HG03097 (cell line): ENCODE measurements around the gene SIGLEC8.
"Not testable (repeated sequence)": the region's sequence is repeated elsewhere in the genome, so short reads cannot be mapped to it uniquely, and the experiment has no call there.

Source experiments
- ATAC-seq: cut with Tn5 transposase; IDR thresholded peaks from one replicate; pipeline ENCODE4 v1.9.1; 2021; ENCODE audit not compliant: unreplicated experiment, low FRiP score

SIGLEC8 gene

DNA sequence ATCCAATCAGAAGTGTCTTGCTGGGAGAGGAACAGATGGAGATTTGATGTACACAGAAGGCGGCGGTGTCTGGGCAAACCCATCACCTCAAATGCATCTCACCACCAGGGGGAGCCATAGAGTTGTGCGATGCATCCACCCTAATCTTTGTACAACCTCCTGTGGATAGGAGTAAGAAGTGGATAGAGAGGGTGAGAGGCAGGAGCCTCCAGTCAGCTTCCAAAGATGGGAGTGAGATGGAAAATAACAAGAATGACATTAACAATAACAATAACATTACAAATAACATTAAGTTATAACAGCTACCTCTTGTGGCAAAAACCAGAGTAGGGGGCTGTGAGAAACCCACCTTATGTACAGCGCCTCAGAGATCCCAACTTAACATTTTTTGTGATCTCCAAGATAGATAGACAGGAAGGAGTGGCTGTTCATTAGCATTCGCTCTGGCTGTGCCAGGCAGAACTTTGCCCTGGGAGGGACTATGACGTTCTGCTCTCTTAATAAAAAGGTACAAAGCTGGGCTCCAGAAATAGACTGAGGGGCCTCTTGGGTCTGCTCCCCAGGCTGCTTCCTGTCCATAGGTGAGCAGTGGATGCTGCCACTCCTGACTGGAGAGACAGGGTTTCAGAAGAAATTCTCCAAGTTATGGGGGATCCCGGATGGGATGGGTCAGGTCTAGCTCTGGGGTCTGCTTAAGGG, 14.9 kb upstream of the SIGLEC8 start:
- ATAC-seq, result no peak

DNA sequence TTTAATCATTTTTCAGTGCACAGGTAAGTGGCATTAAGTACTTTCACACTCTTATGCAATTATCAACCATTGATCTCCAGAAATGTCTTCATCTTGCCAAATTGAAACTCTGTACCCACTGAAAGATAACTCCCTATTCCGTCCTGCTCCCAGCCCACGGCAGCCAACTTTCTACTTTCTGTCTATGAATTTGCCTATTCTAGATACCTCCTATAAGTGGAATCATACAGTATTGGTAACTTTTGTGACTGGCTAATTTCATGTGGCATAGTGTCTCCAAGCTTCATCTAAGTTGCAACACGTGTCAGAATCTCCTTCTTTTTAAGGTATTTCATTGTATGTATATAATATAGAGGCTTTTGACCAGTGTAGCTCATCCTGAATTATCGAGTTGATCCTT, 14.4 kb upstream of the SIGLEC8 start:
- ATAC-seq, result no peak

DNA sequence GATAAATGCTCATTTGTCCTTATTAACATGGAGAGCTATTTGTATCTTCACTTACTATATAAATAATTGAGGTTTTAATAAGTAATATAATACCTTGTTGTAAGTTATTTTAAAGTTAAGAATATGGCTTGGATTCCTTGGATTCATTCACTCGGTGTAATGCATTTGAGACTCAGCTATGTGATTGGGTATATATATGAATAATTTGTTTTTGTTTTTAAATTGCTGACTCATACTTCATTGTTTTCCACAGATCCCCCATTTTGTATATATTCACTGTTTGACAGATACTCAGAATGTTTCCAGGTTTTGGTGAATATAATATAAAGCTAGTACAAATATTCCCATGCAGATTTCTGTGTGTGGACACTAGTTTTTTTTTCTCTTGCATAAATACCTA, 13.3 kb upstream of the SIGLEC8 start:
- no peak for ATAC-seq

DNA sequence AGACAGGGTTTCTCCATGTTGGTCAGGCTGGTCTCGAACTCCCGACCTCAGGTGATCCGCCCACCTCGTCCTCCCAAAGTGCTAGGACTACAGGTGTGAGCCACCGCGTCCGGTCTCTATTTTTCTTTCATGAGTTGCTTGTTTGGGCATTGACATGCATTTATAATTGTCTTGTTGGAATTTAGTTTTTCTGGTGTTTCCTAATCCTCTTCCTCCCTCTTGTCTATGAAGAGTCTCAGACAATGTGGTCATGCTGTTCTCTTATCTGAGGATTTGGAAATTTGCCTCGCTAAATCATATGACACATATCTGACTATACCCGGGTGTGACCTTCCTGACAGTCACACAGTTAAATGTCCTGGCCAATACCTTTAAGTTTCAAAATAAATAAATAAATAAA, 12.7 kb upstream of the SIGLEC8 start:
- ATAC-seq, result no peak

DNA sequence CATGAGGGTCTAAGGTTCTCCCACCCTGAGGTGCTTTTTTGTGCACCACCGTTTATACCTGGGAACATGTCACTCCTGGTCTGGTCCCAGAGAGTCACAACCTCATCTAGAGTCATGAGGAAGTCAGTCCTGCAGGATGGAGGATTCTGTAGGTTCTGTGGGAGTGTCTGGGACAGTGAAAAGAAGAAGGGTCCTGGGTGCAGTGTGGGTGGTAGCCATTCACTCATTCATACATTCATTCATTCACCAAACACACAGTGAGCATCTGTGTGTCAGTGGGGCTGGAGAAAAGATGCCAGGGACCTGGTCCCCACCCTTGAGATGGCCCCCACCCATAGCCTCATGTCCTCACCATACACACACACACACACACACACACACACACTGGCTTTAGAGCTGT, 11.4 kb upstream of the SIGLEC8 start:
- ATAC-seq, result no peak

DNA sequence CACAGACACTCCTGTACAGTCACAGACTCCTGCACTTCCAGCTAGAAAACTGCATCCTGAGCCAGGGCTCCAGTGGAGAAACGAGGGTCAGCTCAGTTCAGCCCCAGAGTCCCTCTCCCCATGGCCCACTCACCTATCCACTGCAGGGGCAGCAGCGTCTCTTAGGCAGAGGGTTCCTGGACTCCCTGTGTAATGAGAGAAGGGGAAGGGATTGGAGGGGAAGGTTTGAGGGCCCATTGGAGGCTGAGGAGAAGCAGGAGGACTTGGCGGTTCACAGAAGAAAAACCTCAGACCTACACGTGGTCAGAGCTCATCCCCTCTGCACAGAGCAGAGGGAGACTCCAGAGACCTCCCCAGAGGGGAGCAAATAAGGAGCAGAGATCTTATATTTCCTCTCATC, 10.9 kb upstream of the SIGLEC8 start:
- ATAC-seq, result no peak

DNA sequence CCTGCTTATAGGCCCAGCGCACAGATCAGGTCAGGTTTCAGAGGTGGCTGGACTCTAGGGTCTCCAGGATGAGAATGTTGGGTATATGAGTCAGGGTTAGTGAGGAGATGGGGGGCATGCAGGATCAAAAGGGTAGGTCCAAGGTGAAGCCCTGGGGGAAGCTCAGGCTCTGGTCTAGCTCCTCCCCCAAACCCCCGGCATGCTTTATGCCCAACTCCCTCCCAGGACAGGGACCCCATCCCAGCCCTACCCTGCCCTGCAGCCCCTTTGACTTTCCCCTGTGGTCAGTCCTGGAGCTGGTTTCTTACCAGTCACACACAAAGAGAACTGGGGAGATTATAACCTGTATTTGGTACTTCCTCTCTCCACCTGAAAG, 10.3 kb upstream of the SIGLEC8 start:
- no peak for ATAC-seq

DNA sequence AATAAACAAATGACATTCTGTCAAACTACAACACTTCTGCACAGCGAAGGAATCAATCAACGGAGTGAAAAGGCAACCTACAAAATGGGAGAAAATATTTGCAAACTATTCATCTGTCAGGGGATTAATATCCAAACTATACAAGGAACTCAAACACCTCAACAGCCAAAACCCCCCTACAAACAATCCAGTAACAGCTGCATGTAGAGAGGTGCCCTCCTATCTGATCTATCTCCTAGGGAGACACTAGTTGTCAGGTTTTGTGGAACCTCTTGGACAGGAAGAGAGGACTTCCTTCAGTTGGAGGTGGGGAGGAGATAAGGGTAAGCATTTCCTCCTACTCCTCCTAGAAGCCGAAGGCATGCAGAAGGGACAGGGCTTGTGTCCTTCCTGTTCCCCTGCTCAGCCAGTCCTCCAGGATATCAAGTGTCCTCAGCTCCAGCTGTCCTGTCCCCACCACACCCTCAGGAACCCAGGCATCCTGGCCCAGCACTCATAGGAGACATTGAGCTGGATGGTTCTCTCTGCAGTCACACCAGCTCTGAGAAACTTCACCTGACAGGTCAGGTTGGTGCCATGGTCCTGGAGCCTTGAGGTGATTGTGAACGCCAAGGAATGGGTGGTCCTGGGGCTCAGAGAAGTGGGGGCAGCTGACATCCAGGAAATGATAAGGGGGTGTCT, 9.8 kb upstream of the SIGLEC8 start:
- ATAC-seq, result no peak

DNA sequence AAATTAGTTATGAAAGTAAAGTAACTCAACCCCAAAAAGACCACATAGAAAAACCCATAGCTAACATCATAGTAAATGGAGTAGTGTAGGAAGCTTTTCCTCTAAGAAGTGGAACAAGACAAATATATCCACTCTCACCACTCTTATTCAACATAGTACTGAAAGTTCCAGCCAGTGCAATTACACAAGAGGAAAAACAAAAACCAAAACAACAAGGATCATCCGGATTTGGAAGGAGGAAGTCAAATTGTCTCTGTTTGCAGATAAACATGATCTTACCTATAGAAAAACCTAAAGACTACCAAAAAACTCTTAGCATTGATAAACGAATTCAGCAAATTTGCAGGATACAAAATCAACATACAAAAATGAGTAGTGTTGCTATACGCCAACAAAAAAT, 8.5 kb upstream of the SIGLEC8 start:
- ATAC-seq, result no peak

DNA sequence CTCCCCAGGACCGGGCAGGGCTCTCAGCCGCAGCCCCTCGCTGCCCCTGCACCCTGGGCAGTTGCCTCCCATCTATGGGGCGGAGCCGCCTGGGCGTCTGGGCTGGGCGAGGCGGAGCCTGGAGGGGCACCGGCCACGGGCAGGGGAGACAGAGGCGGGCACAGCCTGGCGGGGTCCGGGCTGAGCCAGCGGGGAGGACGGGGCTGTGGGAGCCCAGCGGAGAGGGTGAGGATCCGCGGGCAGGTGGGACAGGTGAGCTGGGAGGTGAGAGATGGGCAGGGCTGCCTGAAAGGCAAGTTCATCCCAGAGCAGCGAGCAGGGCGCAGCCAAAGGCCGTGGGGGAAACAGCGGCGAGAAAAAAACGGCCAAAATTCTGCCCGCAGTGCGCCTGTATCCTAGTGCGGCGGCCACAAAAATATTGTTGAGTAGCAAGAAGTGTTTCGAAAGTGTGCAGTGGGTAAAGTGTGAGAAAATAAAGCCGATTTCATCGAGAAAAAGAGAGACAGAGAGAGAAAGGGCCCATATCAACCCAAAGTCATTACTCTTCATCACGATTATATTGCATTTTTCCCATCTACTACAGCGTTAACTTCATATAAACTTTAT, 5.8 kb upstream of the SIGLEC8 start:
- not testable (repeated sequence) for ATAC-seq

DNA sequence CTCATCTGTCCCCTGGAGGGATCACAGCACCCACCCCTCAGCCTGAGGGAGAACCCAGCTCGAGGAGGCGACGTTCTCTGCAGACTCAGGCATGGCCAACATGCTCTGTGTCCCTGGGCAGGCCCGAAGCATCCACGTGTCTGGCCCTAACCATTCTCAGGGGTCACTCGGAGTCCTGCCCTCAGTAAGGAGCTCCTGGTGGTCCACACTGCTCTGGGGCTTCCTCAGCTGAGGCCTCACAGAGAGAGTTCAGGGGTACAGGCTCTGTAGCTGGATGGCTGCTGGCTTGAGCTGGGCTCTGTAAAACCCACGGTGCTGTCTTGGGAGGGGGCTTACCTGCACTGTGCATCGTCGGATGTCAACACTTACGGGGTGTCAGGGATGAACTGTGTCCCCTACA, 4.4 kb upstream of the SIGLEC8 start:
- ATAC-seq, result no peak

DNA sequence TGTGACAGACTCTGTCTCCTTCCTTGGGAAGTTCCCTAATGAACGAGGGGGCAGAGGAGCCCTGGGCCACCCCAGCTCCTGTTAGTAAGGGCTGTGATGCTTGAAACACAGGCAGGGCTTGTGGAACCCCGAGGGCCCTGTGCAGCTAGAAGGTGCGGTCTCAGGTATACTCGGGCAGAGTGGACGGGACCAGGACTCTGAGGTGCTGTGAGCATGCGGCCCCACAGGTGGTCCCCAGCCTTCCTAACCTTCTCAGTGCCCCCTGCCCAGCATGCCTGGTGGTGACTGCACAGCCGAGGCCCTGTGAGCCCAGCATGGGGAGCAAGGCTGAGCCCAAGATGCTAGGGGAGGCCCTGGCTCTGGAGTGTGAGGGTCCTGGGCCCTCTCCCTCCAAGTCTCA, 4.0 kb upstream of the SIGLEC8 start:
- ATAC-seq, result no peak

DNA sequence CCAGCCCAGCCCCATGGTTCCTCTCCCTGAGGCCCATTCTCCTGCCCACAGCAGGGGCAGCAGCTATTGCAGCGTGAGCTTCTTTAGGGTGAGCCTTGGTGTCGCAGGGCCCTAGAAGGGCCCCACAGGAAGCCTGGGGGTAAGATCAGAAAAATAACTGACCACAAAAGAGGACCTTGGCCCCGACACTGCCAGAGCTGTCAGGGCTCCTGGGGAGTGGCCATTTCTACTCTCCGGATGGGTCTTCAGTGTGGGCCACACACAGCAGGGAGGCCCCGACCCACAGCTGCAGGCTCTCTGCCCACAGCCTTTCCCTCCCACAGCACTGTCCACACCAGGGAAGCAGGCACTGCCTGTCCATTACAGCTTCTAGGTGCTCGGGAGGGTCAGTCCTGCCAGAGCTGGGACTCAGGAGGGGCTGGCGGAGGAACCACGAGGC, 3.5 kb upstream of the SIGLEC8 start:
- no peak for ATAC-seq

DNA sequence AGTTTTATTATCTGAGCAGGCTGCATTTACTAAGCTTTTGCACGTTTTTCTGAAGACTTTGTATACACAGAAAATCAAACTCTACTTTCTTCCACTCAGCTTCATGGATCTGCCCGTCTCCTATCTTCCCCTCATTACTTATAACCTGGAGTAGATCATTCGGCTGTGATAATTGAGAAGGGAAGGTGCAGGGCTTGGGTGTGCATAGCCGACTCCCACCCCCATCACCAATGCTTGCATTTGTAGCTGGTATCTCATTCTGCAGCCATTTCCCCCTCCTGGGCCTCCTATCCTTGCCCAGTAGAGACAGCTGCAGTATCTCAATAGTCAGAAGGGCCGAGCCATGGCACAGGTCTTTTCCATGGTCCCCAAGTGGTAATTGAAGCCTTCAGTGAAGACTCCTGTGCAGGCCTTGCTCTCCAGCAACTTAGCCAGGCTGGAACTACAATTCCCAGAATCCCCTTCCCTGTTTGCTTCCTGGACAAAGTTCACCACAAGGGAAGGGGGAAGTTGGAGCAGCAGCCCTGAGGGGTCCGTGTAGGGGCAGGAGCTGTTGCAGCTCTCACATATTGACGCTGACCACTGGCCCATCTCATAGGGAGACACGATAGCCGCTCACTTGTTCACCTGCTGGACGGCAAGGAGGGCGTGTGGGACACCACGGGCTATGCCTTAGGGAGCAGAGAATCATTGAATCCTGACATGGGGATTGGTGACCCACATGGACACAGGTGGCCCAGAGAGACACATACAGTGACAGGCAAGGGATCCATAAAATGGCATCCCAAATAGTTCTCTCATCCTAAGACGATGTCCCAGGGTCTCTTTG, 2.1 kb upstream of the SIGLEC8 start:
- ATAC-seq, result no peak

DNA sequence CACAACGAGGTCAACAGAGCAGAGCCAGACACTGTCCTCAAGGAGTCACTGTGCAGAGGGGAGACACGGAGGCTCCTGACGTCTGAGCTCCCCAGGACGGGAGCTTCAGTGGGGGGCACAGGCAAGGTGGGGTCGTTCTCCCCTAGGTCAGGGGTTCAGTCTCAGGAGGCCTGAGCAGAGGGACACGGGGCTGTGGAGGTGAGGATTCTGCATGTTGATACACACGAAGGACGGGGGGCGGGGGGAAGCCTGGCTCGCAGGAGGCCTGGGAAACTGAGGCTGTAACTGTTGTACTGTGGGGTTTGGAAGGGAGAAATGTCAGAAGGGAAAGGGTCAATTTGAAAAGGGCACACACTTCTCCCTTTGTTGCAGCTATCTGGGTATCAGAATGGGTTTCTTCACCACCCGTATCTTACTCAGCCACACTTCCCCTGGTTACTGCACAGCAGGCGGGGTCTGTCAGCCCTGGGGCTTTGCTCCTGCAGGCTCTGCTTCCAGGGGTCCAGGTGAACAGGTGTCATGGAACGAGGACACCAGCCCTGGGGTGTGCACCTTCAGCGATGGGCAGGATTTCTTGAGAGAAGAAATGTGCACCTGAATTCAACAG, 748 bp upstream of the SIGLEC8 start:
- ATAC-seq, result no peak

DNA sequence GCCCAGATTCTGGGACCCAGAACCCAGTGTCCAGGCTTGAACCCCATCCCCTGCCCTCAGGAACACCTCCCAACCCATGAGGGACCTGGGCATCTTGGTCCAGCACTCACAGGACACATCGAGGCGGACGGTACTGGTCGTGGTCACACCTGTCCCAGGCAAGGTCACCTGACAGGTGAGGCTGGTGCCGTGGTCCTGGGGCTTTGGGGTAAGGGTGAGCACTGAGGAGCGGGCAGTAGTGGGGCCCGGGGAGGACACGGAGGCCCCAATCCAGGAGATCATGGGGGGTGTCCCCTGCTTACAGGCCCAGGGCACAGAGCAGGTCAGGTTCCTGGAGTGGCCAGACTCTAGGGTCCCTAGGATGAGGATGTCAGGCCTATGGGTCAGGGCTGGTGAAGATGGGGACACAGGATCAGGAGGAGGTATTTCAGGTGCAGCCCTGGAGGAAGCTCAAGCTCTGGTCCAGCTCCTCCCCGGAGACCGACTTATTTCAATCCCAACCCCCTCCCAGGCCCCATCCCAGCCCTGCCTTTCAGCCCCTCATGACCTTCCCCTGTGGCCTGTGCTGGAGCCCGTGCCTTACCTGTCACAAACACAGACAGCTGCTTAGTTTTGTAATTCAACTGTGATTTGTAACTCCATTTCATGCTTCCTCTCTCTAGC, 772 bp downstream of the SIGLEC8 start:
- no peak for ATAC-seq

DNA sequence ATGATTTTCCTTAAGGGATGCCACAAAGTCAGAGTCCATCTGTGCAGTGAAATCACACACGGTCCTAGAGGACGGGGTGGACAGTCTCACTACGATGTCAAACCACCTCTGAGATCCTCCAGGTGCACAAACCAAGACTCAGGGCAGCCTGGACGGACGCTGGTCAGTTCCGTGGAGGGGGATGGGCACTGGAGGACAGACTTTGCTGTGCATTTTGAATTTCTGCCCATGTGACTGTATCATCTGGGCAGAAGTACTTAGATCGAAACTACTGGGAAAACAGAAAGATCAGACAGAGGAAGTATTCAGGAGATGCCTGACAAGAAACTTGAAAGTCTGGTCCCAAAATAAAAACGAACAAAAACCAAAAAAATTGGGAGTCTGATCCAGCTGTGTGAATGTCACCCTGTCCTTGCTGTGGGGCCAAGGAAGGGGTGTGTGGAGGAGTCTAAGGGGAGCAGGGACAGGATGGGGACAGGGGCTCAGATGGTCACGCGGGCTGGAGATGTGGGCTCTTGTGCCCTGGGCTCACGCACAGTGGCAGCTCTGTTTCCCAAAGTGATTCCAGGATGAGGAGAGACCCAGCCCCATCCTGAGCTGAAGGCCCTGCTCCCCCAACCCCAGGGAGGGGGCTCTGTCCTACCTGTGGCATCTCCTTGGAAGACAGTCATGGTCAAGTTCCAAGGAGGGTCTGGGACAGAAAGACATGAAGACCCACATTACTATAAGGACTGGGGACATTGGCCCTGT, 1.5 kb downstream of the SIGLEC8 start:
- ATAC-seq, result no peak

DNA sequence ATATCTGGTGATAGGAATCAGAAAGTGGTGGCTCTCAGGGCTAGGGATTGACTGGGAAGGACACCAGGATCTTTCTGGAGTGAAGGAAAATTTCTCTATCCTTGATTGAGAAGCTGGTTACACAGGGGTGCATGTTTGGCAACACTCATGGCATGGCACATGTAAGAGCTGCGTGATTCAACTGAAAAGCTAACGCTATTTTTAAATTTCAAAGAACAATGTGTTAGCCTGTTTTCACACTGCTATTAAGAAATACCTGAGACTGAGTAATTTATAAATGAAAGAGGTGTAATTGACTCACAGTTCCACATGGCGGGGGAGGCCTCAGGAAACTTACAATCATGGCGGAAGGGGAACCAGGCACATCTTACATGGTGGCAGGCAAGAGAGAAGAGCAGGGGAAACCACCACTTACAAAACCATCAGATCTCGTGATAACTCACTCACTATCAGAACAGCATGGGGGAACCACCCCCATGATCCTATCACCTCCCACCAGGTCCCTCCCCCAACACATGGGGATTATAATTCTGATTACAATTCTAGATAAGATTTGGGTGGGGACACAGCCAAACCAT, 7.4 kb downstream of the SIGLEC8 start:
- ATAC-seq, result no peak

DNA sequence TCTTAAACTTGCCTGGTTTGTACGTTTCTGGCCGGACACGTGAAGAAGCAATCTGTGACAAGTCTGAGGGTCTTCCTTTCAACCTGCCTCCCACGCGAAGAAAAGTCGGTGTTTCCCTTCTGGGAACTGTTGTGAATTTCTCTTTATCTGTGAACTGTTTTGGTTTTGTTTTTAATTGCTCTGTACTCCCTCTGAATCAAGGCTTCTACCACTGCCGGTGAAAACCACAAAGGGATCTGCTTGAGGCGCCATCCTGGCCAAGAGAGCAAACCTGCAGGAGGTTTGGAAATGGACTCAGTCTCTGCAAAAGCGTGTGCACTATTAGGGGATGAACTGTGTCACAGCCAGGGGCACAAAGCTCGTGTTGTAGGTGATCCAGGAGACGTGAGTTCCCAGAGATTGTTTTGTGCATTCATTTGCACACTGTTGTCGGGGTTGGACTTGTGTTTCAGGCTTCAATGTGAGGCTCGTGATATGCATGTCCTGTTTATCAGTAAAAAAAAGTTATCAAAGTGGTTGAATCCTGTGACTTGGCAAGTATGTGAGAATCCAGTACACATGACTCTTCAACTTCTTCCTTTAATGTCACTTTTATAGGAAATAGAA, 9.7 kb downstream of the SIGLEC8 start:
- no peak for ATAC-seq
